Right hindlimb (tissue), 1 donor: ENCODE measurements around the gene EPDR1.
"Not testable (repeated sequence)": the region's sequence is repeated elsewhere in the genome, so short reads cannot be mapped to it uniquely, and the experiment has no call there.

Source experiments
- DNase-seq: peaks from one replicate; pipeline ENCODE4 v3.0.0-alpha.2; 2018

The EPDR1 gene

GRCh38 chr7:37930226-37930948 is 9.9 kb downstream of the EPDR1 start:
- no peak for DNase-seq

DNA sequence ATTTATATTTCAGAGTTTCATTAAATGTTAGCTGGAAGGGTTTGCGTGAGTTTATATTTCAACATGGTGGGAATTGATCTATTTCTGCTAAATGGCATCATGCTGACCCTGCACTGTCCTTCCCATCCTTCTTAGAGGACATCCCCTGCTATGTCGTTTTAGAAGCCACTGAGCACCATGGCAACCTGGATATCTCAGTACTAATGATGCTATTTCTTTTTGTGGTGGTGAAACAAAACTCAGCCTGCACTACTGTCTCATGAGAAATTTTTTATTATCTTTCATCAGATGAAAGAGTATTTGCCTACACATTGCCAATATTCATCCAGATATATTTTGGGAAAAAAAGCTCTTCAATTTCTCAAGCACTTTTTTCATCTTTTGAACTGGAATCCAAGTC is 12.1 kb downstream of the EPDR1 start:
- DNase-seq = no peak

- DNase-seq = no peak
These were observed 12.7 kb downstream of the EPDR1 start for GRCh38 chr7:37933018-37933566.

- peak; percentile 86 for DNase-seq
These were observed 22.6 kb downstream of the EPDR1 start for GRCh38 chr7:37942934-37943610.

- DNase-seq = peak; percentile 61
These were observed 23.7 kb downstream of the EPDR1 start for GRCh38 chr7:37943905-37944736.

- DNase-seq = no peak
These were observed 24.3 kb downstream of the EPDR1 start for GRCh38 chr7:37944737-37945054.

DNA sequence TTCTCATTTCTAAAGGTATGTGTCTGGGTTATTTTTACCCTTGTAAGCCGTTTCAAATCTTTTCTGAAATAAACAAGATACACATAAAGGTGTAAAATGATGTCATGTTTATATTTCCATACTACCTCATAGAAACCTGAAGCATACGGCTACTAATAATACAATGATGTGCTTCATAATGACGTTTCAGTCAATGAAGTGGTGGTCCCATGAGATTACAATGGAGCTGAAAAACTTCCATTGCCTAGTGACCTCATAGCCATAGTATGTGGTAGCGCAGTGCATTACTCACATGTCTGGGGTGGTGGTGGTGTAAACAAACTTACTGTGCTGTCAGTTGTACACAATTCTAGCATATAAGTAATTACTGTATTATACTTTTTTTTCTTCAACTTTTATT is 24.9 kb downstream of the EPDR1 start:
- no peak for DNase-seq

DNA sequence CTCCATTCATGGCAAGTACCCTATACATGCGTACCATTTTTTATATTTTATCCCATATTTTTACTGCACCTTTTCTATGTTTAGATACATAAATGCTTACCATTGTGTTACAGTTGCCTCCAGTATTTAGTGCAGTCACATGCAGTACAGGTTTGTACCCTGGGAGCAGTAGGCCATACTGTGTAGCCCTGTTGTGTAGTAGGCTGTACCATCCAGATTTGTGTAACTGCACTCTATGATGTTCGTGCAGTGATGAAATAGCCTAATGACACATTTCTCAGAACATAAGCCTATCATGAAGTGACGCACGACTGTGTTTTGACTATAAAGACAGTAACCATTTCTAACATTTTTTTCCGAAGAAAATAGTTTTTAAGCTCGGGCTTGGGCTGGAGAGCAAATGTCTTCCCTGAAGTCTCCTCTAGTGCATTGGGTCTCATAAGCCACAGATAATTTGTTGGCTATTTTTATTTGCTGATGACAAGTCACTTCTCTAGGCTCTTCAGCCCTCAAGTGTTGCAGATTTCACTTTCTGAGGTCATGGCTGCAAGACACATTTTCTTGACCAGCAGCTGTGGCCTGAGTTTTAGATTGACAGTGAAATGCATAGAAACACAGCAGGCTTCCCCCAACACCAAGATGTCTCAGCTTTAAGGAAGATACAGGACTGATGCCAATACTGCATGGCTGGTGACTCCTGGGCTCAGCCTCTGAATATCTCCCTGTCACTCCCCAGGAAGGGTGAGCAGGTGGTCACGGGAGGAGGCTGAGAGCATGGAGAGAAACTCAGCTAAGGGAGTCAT is 26.9 kb downstream of the EPDR1 start:
- no peak for DNase-seq

- DNase-seq = no peak
These were observed 27.4 kb downstream of the EPDR1 start for GRCh38 chr7:37947941-37948210.

DNA sequence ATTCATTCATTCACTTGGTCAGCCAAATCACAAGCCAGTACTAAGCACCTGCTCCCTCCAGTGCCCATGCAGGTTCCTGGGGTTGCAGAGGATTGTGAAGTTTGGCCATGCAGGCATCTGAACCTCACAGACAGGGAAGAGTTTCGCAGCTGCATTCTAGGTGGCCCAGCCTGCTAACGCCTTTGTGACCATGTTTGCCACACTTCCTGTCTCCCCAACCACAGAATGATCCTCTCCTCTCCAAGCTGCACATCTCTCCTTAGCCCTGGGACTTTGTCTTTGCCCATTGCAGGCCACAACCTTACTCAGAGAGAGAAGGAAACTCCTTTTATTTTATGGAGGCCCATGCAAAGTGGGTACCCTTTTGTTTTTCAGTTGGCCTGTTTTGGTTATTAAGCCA is 31.8 kb downstream of the EPDR1 start:
- DNase-seq = no peak

DNA sequence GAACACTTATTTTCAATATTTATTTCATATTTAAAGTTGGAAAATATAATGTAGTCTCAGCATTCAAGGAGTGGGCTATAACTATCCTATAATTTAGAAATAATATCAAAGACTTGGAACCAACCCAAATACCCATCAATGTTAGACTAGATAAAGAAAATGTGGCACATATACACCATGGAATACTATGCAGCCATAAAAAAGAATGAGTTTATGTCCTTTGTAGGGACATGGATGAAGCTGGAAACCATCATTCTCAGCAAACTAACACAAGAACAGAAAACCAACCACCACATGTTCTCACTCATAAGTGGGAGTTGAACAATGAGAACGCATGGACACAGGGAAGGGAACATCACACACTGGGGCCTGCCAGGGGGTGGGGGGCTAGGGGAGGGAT is 33.8 kb downstream of the EPDR1 start:
- DNase-seq = not testable (repeated sequence)

- DNase-seq = no peak
These were observed 36.4 kb downstream of the EPDR1 start for GRCh38 chr7:37956791-37957190.

DNA sequence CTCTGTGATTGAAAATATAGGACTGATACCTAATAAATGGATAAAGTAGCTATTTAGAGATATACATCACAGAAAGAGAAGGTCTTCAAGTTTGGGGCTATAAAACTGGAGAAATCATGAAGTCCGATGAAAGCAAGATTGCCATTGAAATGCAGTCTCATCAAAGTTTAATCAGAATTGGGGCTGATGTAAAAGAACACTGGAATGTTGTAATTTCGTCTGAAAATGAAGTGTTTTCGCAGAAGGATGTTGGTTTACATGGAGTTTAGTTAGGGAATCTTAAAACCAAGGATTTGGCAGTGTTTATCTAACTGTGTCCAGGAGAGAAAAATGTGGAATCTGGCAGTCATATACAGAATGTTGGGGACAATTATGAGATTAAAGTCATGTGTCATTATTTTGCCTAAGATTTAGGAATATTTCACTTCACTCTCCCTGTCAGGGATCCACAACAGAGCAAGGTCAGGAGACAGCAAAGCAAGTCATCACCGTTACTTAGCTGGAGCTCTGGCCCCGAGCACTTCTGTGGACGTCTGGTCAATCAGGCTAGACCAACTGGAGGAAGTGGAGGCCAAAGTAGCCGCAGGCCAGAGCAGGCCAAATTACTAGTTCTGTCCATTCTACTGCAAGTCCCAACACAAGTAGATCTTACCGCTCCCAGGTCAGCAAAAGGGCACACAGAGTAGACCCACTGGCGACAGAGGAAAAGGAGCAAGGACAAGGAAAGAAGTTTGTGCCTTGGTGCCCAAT is 37.0 kb downstream of the EPDR1 start:
- DNase-seq = no peak

GRCh38 chr7:37960483-37960882 is 40.0 kb downstream of the EPDR1 start:
- DNase-seq = no peak

GRCh38 chr7:37961251-37961650 is 40.8 kb downstream of the EPDR1 start:
- DNase-seq = no peak

GRCh38 chr7:37964196-37964595 is 43.8 kb downstream of the EPDR1 start:
- DNase-seq = no peak

DNA sequence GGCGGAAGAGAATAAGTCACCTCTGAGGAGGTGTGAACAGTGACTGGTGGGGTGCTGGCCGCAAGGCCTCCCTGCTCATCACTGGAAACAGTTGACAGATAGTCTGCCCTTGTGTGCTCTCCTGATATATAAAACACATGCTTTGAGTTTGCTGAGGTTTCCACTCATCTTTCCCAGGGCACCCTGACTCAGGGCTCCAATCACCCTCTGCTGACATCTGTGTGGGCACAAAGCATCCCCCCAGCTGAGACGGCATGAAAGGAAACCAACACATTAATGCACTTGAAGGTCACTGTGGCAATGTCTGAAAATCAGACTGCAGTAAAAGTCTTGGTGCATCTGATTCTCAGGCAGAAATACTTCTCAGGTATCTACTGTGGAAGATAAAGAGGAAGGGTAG is 49.8 kb downstream of the EPDR1 start:
- no peak for DNase-seq

GRCh38 chr7:37971491-37971890 is 51.1 kb downstream of the EPDR1 start:
- no peak for DNase-seq

DNA sequence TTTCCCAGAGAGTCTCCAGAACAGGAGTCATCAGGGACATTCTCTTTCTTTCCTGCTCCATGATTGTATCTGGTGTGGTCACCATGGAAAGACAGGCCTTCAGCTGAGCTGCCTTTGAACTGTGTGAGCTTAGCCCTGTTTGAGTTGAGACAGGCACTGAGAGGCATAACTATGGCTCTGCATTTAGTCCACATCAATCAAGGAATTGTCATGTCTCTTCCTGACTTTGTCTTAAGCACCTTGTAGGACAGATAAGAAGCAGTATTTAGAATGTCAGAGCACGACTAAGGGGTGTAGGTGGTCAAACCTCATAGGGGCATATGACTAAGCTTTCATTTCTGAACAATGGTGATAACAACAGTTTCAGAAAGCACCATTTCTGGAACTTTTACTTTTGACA is 53.5 kb downstream of the EPDR1 start:
- DNase-seq = no peak

- no peak for DNase-seq
These were observed 54.3 kb downstream of the EPDR1 start for GRCh38 chr7:37974711-37975110.

DNA sequence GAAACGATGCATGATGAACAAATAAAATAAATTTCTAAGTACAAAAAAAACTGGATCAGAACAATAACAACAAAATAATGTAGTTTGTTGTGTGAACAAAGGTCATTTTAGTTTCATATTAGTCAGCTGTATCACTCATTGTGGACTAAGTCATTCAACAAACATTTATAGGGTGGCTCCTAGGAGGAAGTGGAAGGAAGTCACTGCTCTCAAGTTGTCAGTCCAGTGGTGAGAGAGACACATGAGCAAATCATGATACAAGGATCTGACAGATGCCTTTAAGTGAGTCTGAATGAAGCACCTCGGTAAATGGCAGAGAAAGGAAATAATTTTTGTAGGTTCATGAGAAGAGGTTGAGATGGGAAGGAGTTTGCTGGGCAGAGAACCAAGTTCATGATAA is 56.8 kb downstream of the EPDR1 start:
- DNase-seq = no peak

GRCh38 chr7:37981664-37982063 is 61.2 kb downstream of the EPDR1 start:
- DNase-seq = no peak
